HCEC 1CT (cell line): ENCODE data around the gene MARK3.

Experiments used
- DNase-seq: peaks from one replicate; pipeline ENCODE4 v3.0.0-alpha.2; 2017

MARK3 gene

DNA sequence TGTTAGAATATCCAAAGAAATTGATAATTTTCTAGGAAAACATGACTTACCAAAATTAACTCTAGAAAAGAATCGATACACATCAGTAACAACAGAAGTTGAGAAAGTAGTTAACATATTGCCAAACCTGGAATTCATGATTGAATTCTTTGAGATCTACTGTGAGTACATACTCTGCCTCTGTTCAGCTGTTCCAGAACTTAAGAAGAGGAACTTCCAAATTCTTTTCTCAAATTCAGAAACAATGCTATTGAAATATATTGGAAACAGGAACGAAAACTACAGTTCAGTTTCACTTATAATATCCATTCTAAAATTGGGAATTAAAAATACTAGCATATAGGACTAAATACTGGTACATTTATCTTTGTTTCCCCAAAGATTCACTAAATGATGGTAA lies 57.9 kb downstream of the MARK3 start:
- DNase-seq: no peak

DNA sequence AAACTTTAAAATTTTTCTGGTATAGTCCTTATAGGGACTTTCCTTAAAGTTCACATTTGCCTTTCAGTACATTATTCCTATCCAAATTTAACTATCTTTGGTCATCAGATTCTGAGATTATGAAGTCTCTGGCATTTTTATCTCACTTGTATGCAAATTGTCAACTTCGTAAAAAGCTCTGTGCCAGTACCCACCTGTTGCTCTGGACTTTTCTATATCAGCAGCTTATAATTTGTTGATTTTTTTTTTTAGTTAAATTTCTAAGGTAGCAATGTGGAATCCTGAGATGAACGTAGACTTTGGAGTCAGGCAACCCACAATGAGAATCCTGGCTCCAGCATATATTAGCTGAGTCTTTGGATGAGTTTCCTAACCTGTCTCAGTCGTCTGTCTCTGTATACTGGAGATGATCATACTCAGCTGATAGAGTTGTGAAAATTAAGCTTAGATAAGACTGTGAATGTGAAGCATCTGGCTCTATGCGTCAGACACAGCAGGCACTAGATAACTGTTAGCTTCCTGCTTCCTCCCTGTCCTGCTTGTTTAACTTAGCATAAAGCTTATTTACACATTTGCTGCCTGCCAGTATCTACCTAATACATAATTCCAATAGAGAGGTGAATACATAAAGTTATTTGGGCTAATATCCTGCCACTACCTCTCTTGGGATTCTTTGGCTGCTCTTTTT lies 59.8 kb downstream of the MARK3 start:
- peak; percentile 13 for DNase-seq

DNA sequence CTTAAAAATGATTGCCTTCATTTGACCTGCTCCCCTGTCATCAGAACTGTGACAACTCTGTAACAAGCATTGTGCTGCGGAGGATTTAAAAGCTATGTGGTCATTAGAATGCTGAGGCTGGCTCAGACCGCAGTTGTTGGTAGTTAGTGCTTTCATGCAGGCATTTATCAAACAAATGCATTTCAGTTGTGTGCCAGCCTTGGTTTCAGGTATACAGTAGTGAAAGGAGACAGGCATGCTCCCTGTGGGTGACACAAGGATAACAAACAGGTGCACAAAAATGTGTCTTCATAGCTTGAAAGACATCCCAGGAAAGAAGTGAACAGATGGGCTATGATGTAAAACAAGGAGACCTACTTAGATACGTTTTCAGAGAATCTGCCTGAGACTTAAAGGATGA lies 60.6 kb downstream of the MARK3 start:
- DNase-seq: no peak

DNA sequence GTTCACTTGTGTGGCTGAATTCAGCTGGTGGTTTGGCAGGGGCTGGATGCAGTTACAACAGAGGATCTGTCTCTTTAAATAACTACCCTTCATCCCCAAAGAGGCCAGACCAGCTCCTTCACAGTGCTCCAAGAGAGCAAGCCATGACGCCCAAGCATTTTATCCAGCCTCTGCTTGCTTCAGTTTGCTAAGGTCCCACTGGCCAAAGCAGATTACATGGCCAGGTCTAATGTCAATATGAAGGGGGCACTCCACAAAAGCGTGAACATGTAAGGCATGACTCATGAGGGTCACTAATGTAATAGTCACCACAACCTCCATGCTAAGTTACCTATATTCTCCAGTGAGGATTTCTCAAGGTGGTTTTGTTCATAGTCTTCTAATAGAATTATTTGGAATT lies 62.9 kb downstream of the MARK3 start:
- no peak for DNase-seq

DNA sequence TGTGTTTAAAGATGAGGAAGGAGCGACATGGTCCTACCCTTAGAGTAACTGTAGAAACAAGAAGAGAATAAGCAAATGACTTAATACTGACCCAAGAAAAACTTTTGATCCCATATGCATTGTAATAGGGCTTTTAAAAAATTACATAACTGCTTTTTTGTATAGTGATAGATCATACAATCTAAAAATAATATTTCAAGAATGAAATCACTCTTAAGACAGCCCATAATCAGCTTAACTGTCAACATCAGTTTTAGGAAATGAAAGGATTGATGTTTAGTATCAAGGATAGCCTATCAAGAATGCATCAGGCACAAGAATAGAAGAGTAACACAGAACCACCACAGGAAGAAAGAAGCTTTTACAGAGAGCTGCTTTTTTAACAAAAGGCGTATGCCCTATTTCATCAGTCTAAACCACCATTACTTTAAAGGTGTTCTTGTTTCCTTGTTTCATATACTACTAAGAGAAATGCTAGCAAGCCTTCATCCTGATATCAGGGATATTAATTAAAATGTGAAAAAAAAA lies 64.5 kb downstream of the MARK3 start:
- no peak for DNase-seq

DNA sequence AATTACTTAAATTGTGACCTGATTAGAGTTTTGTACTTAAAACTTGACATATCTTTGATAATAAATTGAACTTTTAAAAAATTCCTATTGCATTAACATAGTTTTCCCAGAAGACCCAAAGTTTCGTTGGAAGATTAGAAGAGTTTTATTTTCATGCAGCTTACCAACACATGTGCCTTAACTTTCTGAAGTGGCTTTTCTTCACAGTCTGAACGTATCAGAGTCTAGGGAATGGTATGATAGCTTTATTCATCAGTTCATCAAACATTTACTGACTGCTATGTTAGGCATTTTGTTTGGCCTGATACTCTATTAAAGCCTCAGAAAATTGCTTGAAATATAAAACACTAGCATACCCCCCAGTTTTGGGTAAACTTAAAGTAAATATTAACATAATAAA lies 65.2 kb downstream of the MARK3 start:
- no peak for DNase-seq

DNA sequence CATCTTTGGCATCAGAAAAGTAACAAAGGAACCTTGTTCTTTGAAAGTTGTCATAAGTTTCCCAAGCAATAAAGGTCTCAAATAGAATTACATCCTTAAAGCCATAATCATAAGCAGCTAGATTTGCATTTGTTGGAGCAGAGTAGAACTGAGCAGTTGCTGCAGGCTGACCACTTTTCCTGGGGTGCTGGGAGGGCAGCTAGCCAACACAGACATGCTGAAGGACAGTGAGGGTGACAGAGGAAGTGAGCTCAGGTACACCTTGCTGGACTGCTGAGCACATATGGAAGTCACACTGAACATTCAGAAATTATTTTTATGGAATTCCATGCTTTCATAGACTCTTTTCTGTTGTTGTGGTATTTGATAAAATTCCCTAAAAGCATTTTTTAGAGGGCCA lies 66.2 kb downstream of the MARK3 start:
- DNase-seq: no peak

DNA sequence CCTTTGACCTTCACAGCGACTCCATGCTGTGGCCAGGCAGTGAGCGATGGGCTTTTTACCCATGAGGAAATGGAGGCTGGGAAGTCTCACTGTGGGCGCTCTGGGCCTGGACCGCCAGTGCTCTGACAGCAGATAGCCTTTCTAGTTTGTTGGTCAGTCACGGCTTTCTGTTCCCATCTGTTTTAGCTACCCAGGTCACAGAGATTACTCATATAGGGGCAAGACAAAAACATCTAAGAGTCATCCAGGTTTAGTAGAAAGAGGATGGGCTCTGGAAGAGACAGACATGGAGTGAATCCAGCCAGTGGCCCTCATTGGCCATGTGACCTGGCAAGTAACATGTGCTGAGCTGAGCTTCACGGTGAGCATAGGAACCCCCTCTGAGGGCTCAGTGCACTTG lies 68.6 kb downstream of the MARK3 start:
- no peak for DNase-seq

DNA sequence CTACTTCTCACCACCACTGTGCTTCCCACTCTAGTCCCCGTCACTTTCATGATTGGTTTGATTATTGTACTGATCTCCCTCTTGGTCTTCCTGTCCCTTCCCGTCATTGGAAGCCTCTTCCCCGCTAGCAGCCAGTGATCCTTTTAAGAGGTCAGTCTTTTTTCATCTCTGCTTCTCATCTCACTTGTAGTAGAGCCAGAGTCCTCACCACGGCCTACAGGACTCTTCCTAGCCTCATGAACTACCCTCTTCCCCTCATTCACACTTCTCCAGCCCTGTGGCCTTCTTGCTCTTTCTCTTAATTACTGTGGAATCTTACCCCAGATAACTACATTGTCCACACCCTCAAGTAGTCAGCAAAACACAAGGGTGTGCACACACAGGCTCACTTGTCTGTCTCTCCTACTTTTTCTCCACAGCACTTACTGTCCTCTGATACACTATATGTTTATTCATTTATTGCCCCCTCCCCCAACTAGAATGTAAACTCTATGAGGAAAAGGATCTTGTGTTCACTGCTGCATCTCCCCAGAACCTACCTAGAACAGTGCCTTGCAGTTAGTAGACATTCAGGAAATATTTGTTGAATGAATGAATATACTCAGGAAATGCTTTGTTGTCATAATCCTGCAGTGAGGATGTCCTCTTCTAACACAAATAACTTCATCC lies 71.1 kb downstream of the MARK3 start:
- DNase-seq: peak; percentile 53

DNA sequence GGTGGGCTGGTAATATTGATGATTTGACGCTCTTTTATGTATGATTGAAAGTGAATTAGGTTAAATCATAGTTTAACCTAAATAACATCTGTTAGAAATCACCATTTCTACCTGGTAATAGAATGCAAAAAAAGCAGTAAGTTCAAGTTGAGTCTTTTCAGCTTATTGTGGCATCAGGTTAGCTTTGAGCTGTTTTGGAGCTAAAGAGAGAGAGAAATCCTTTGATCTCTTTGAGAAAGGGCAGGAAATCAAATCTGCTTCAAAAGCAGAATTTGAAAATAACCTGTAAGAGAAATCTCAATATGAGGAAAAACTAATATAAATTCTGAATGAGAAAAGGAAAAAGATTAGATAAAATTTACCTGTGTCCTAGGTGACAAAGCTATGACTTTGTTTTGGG lies 75.2 kb downstream of the MARK3 start:
- no peak for DNase-seq

DNA sequence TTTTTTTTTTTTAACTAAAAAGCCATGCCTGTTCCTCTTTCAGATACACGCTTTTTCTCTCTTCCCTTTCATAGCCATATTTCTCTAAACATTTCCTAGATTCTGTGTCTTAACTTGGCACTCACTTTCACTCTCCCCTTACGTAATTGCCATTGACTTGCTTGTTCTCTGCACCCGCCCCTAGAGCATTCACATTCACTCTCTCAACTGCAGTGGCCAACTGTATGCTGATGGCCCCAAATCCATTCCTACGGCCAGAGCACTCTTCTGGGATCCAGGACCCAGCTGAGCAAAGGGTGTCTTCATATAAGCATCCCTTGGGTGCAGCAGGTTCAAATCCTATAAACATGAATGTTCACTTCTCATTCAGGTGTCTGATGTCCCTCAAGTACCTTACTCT lies 77.9 kb downstream of the MARK3 start:
- DNase-seq: no peak

DNA sequence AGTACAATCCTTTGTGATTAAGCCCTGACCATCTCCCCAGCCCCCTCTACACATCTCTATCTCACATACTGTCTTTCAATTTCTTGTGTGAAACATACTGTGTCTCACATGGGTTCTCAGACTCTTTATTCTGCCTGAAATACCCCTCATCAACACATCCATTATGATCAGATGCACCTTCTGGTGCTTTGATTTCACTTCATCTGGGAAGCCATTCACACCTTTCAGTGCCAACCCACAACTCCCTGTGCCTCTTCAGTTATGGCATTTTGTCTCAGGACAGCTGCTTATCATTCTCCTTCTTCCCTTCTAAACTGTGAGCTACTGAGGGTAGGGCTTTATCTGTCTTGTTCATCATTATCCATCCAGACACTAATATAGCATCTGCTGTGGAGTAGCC lies 78.6 kb downstream of the MARK3 start:
- no peak for DNase-seq

DNA sequence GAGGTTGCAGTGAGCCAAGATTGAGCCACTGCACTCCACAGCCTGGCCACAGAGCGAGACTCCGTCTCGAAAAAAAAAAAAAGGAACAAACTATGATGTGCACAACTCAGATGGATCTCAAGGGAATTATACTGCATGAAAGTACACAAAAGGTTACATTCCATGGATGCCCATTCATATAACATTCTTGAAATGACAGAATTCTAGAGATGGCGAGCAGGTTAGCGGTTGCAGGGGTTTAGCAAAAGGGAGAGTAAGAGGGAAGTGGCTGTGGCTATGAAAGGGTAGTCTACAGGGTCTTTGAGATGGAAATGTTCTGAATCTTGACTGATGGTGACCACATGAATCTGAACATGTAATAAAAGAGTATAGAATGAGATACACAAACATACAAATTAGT lies 87.7 kb downstream of the MARK3 start:
- no peak for DNase-seq

DNA sequence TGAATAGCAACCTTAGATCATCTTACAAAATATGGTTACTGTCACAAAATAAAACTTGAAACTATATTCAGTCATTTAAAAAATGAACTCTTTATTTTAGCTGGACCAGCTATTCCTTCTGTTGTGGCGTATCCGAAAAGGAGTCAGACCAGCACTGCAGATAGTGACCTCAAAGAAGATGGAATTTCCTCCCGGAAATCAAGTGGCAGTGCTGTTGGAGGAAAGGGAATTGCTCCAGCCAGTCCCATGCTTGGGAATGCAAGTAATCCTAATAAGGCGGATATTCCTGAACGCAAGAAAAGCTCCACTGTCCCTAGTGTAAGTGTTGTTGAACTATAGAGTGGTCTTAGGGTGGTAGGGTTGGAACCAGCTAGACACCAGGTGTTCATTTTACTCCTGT lies 89.7 kb downstream of the MARK3 start:
- no peak for DNase-seq

DNA sequence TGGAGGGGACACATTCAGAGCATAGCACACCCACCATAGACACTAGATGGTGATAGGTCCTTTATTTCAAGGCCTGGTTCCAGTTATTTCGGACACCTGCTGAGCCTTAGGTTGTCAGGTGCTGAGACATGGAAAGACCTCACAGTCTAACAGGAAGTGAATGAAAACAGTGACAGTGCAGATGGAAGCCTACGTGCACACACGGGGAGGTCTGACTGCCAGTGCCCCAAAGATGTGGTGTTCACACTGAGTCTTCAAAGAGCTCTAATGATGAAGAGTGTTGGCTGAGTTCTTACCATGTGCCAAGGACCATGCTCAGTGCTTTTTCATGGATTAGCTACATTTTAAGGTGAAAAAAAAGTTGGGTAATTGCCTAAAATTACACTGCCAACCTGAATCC lies 90.8 kb downstream of the MARK3 start:
- DNase-seq: no peak

DNA sequence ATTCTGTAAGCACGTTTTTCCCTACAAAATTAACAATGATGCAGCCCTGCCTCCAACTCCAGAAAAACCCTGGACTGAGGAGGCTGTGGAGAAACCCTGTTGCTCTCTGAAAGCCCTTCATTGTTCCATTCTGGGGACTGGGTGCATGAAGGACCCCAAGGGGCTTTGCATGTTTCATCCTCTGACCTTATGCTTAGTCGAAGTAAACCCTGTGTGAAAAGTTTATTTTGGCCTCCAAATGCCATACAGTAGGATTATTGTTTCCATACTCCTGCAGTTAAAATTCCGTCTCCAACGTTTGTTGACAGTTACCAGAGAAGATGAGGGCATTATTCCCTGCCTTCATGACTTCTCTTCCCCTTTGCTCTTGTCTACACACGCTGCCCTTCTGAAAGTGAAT lies 91.4 kb downstream of the MARK3 start:
- DNase-seq: no peak

DNA sequence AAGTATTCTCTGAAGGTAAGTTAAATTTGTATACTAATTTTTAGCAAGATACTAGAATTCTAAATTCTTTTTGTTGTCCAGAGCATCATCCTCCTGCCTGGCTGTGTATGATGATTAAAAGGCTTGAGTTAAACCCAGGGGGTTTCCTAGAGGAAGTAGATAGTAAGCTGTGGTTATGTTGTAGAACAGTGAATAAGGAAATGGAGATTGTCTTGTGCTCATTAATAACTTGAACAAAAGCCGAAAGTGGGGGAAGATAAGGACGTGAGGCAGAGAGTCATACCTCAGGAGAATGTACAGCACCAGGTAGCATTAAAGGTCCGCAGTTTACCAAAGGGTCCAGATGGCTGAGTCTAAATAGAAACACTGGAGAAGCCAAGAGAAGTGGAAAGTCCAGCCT lies 95.4 kb downstream of the MARK3 start:
- no peak for DNase-seq

DNA sequence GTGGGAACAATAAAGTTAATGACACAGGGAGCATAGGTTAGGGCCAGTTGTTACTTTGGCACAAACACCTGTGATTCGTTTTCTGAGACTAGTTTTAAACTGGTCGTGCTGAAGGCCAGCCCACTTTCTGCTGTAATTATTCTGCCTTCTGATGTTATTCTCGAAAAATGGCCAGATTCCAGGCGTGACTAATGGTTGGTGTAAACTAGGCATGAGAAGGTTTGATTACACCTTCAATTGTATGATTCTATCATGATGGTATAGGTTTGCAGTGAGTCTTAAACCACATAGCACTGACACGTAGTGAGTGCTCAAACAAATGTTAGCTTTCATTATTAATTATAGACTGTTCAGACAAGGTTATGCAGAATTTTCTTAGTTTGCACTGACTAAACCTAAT lies 98.4 kb downstream of the MARK3 start:
- peak; percentile 88 for DNase-seq

DNA sequence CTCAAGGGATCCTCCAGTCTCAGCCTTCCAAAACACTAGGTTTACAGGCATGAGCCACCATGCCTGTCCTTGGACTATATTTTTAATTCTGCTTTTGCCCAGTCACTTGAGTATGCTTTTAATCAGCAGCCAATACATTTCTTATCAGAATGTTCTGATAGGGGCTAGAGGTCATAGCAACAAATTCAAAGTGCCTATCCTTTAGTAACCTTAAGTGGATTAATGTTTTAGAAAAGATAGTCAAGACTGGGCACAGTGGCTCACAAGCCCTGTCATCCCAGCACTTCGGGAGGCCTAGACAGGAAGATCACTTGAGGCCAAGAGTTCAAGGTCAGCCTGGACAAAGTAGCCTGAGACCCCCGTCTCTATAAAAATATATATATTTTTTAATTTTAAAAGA lies 100.3 kb downstream of the MARK3 start:
- DNase-seq: no peak

DNA sequence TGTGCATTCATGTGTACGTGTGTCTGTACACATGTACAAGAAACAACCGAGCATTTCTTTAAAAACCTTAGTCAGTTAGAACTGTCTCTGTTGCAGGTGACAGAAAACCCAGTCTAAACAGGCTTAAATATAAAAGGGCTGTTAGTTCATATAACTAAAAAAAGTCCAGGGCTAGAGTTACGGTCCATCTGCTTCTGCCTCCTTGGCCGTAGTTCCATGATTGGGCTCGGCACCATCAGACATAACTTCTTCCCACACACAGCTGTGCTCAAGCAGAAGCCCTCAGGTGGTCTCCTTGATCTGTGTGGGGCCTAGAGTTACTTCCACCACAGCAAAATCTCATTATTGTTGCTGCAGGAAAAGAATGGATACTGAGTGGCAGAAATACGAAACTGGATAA lies 102.9 kb downstream of the MARK3 start:
- no peak for DNase-seq

DNA sequence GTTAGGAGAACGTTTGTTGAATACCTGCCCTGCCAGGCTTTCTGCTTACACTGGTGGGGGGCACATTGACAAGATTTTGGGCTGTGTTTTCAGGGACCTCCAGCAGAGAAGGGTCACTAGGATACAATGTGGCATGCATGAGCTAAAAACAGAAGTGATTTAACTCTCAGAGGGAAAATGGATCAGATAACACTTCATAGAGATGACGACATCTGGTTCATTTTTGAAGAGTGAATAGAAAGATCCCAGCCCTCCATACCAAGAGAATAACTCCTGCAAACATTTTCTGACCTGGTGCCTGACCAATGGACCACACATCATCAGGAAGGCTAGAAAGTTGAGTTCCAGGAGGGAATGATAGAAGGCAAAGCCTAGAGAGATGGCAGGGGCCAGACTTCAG lies 103.7 kb downstream of the MARK3 start:
- no peak for DNase-seq

DNA sequence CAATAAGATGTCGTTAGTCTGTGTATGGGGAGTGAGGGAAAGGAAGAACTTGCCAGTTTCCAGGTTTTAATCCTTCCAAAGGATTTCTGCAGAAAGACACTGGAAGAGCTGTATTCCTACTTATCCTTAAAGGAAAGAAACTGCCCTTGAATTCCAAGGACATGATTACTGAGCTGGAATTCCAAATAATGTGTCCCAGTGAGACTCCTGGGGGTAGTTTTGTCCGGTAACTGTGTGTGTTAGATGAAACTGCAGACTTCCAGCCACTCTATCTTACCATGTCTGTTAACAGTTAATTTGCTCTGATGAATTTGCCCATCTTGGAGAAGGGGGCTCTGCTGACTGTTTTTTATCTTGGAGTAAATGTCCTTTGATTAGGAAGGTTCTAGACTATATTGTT lies 104.4 kb downstream of the MARK3 start:
- DNase-seq: no peak

DNA sequence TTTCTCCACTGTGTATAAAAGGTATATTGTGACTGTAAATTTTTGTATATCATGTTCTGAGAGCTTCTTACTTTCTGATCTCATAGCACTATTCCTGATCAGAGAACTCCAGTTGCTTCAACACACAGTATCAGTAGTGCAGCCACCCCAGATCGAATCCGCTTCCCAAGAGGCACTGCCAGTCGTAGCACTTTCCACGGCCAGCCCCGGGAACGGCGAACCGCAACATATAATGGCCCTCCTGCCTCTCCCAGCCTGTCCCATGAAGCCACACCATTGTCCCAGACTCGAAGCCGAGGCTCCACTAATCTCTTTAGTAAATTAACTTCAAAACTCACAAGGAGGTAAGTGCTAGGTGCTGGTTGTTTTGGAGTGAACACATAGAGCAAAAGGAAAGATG lies 106.5 kb downstream of the MARK3 start:
- DNase-seq: no peak

DNA sequence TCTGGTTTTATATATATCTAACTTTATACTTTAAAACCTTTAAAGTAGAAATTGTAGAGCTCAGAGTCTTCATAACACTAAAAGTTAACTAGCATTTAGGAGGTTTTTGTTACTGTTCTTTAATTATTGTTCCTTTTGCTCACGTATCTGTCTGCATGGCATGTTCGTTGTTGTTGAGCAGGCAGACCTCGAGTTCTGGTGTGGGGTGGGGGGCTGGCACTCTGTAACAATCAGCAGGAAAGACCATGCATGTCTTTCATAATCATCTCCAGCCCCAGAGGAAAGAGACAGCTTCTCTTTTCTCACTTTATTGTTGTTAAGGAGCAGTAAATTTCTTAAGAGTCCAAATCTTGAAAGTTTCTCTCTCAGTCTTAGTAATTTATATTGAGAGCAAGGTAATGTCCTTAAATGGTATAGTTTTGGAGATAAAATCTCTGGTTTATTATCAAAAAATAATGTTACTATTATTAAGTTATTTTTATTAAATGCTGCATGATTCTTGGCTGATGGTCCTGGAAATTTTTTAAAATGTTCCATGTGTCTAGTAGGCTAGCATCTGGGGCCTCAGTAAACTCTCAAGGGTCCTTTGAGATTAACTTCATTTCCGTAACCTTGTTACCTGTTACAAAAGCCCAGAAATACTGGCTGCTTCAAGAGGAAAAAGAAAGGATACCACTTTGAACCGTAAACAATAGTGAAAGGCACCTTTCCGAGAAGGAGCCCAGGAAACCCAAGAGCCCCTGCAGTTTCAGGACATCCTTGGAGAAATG lies 107.1 kb downstream of the MARK3 start:
- DNase-seq: no peak
